Activated CD8-positive, alpha-beta memory T cell treated with anti-CD3 and anti-CD28 coated beads for 1 hour (primary cell): ENCODE results near the gene ZC3H10.
A peak's percentile ranks its signal among the peaks of the same experiment; 100 is the strongest.
"Not testable (repeated sequence)": the region's sequence is repeated elsewhere in the genome, so short reads cannot be mapped to it uniquely, and the experiment has no call there.

Experiments
- DNase-seq, 2 donors: peaks; one replicate each; pipeline ENCODE4 v3.0.0-alpha.2; 2020; ENCODE audit warnings: low read depth in 1 of 2; ENCODE audit errors: extremely low read depth in 1 of 2

ZC3H10 gene, protein sequence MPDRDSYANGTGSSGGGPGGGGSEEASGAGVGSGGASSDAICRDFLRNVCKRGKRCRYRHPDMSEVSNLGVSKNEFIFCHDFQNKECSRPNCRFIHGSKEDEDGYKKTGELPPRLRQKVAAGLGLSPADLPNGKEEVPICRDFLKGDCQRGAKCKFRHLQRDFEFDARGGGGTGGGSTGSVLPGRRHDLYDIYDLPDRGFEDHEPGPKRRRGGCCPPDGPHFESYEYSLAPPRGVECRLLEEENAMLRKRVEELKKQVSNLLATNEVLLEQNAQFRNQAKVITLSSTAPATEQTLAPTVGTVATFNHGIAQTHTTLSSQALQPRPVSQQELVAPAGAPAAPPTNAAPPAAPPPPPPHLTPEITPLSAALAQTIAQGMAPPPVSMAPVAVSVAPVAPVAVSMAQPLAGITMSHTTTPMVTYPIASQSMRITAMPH

DNA sequence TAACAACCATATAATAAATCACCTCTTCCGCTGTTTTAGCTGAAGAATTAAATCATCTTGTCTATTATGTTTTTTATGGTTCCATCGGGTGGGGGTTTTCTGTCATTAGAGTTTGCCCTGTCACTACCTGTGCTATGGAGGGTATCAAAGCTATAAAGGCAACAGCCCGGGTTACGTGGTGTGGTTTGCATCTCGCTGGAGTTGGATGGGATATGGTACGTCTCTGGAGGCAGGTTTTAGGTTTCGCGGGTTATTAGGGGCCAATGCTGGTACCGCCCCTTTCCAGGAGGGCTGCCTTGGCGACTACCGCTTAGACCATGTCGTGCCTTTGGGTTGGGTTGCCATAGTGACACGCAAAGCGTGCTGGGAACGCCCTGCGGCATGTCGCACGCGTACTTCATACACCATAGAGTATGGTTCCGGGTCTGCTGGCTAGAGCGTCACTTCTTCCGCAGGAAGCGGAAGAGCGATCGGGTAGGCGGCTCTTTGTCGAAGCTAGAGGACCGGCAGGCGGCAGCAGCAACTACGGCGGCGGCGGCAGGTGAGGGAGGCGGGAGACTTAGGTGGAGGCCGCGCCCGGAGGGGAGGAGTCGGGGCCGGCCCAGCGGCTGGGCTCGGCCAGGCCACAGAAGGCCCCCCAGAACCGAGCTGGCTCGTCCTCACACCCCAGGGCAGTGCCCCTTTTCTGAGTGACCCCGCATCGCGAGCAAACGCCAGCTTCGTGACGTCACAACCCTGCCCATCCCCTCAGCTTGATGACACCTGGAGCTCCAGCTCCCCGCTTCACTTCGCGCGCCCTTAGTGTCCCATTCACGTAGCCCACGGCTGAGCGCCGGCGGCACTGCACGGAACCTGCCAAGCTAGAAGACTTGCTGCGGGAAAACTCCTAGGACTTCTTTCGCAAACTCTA lies at the start of gene ZC3H10:
Gene ZC3H10 (plus strand): TSS at position 489 of the 910 bp plus-strand sequence. CDS start 2,297 bp downstream, outside the sequence.
- peak; percentile 92 to 93 for DNase-seq

GRCh38 chr12:56071648-56072047 lies 46.4 kb upstream of the ZC3H10 start:
- no peak for DNase-seq

GRCh38 chr12:56074396-56074795 lies 43.7 kb upstream of the ZC3H10 start:
- no peak for DNase-seq

DNA sequence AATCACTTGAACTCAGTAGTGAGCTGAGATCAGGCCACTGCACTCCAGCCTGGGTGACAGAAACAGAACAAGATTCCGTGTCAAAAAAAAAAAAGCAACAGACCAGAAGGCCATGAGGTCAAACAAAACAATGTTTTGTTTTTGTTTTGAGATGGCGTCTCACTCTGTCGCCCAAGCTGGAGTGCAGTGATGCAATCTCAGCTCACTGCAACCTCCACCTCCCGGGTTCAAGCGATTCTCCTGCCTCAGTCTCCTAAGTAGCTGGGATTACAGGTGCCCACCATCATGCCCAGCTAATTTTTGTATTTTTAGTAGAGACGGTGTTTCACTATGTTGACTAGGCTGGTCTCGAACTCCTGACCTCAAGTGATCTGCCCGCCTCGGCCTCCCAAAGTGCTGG lies 40.1 kb upstream of the ZC3H10 start:
- DNase-seq, result not testable (repeated sequence)

- no peak for DNase-seq
Measured at GRCh38 chr12:56078427-56078826, 39.6 kb upstream of the ZC3H10 start.

DNA sequence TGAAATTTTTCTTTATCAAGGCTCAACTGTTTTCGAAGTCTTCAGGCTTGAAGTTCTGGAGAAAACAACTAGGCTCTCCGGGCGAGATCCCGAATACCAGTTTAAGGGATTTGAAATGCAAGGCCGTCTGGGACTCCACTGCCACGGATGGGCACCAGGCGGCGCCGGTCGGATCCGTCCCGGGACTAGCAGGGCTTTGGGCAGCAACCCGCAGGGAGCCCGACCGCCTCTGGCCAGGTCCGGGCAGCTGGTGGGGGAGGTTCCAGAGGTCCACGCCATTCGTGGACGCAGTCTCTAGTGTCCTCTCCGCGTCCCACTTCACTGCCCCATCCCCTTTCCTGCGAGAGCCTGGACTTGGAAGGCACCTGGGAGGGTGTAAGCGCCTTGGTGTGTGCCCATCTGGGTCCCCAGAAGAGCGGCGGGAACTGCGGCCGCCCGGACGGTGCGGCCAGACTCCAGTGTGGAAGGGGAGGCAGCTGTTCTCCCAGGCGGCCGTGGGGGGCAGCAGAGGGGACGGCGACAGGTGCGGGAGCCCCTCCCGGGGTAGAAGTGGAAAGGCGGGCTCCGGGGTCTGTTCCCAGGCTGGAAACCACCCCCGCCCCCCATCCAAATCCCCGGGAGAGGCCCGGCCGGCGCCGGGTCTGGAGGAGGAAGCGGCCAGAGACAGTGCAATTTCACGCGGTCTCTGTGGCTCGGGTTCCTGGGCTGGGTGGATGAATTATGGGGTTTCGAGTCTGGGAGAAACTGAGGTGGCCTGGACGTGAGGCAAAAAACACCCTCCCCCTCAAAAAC lies 38.9 kb upstream of the ZC3H10 start:
- peak in 1 of 2 donors; percentile 38 for DNase-seq

- peak; percentile 28 to 44 for DNase-seq
Measured at GRCh38 chr12:56079723-56080555, 38.1 kb upstream of the ZC3H10 start, which contains the start of gene ERBB3. Gene ERBB3 (plus strand): TSS chr12:56080165. CDS start chr12:56080301, 136 bp downstream.

DNA sequence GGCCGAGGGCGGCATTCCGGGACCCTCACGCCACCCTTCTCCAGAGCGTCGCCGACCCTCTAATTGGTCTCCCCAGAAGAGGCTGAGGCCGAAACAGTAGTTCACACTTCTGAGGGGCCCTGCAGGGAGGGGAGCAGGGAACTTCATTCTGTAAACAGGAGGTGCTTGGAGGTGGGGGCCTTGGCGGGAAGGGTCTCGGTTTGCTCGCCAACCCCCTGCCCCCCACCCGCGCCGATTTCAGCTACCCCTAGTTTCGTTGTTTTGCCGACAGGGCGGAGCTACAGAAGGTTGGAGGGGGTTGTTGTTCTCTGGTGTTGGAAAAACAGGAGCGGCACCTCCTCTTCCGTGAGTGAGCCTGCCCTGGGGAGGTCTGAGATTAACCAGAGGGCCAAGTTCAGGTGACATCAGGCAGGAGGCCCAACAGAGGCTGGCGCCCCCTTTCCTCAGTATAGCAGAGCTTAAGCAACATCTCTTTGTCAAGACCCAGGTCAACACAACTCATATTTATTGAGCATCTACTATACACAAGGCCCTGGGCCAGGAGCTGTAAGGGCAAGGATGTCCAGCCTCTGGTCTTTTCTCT lies 37.4 kb upstream of the ZC3H10 start:
- no peak for DNase-seq

DNA sequence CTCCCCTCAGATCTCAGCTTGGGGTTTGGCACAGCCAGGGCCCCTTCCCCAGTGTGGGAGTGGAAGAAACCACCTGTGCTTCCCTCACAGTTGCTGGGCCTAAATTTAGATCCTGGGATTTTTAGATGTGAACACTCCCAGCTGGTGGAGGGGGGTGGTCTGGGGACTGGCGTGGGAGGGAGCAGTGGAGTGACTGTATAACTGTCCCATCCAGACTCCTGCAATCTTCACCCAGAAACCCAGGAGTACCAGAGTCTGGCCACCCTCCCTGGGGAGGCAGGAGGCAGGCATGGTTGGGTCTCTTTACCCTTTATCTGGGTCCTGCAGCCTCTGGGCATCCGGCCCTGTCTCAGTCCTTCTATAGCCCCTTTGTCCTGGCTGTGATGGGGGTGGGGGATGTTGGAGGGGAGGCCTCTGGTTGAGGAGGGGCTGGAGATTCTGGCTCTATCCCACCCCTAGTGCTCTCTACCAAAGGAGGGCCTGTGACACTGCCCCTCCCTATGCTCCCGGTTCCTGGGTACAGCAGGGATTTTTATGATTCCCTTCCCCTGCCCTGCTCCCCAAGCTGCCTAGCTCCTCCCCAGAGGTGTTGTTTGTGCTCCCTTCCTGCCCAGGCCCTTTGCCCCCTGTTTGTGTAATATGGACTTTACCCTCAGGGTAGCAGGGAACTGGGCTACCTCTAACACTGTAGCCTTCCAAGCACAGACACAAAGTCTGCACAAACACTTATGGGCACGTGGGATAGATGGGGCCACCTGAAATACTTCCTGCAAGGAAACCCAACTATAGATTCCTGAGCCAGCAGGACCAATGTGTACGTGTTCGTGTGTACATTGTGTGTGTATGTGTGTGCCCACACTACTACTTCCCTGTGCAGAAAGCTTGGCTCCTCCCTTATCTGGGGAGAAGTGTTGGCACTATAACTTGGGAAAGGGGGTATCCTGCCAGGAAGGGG lies 36.4 kb upstream of the ZC3H10 start:
- DNase-seq, result no peak

DNA sequence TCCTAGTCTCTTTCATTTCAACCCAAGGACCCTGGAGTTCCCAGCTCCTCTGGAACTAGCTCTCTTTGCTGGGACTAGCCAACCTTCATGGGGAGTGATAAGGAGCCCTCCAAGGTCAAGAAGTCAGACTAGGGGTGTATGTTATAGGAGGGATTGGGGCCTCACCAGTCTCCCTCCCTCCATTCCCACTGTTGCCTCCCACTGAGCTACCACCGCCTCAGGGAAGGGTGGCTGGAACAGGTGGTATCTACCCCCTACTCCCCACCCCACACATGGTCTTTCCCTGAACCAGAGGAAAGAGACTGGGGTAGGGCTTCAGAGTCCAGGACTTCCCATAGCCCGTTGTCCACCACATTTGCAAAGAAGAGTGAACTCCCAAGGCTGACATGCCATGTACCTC lies 35.7 kb upstream of the ZC3H10 start:
- DNase-seq, result no peak

GRCh38 chr12:56082967-56083366 lies 35.1 kb upstream of the ZC3H10 start:
- no peak for DNase-seq

DNA sequence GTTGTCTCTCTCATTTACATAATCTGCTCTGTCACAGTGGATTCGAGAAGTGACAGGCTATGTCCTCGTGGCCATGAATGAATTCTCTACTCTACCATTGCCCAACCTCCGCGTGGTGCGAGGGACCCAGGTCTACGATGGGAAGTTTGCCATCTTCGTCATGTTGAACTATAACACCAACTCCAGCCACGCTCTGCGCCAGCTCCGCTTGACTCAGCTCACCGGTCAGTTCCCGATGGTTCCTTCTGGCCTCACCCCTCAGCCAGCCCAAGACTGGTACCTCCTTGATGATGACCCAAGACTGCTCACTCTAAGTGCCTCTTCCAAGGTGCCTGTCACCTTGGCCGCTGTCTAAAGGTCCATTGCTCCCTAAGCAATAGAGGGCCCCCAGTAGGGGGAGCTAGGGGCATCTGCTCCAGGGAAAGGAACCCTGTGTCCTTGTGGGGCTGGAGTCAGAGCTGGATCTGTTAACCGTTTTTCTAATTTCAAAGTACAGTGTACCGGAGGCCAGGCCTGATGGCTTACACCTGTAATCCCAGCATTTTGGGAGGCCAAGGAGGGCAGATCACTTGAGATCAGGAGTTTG lies 33.0 kb upstream of the ZC3H10 start:
- no peak for DNase-seq

GRCh38 chr12:56086096-56086495 lies 32.0 kb upstream of the ZC3H10 start:
- no peak for DNase-seq

GRCh38 chr12:56086608-56087007 lies 31.5 kb upstream of the ZC3H10 start:
- no peak for DNase-seq

- no peak for DNase-seq
Measured at GRCh38 chr12:56087220-56087619, 30.8 kb upstream of the ZC3H10 start.

- DNase-seq, result no peak
Measured at GRCh38 chr12:56097738-56098137, 20.3 kb upstream of the ZC3H10 start.

- DNase-seq, result no peak
Measured at GRCh38 chr12:56098592-56098991, 19.5 kb upstream of the ZC3H10 start.

GRCh38 chr12:56099787-56100186 lies 18.3 kb upstream of the ZC3H10 start:
- DNase-seq, result no peak
